GM12878 (cell line): Measurements from ENCODE around the gene ANKRD13B. TPM values are rescaled to one million over a fixed set of nuclear protein-coding genes. Genes with fewer than 3 reads are reported as not detected.

Experiments
- ATAC-seq: fragments of 200-7000 bp; cut with Tn5 transposase; 3 replicates; pipeline ENCODE4 v1.9.1; 2020; ENCODE audit warnings: mild to moderate bottlenecking, moderate library complexity
- BruUV-seq: library from RNA; stranded (reverse); fragments of 400-500 nt; replicated peaks from 2 replicates; lab custom pipeline; 2021; lab: Mats Ljungman, UMichigan
- CTCF ChIA-PET: fragments of 300-600 bp; sonication (Branson Sonifier 250); formaldehyde crosslinking; extraction: SDS; loops from one replicate; lab custom pipeline; 2021; ENCODE audit warnings: inconsistent platforms; lab: Yijun Ruan, JAX
- POLR2A ChIA-PET: fragments of 350-600 bp; formaldehyde crosslinking; extraction: SDS; loops from one replicate; lab custom pipeline; 2021; ENCODE audit warnings: inconsistent platforms; lab: Charles Lee
- RAD21 ChIA-PET: fragments of 300-600 bp; sonication (Branson Sonifier 250); formaldehyde crosslinking; loops from one replicate; lab custom pipeline; 2023; ENCODE audit warnings: antibody characterized with exemption; ENCODE audit not compliant: unreplicated experiment; lab: Charles Lee
- SMC1A ChIA-PET: fragments of 300-600 bp; sonication (Branson Sonifier 250); formaldehyde crosslinking; loops from one replicate; lab custom pipeline; 2023; ENCODE audit not compliant: unreplicated experiment, uncharacterized antibody; lab: Charles Lee
- DNase-seq: peaks from one replicate; pipeline ENCODE4 v3.0.0-alpha.2; 2011; ENCODE audit warnings: low read depth, low spot score
- FAIRE-seq: peaks from 3 replicates; lab custom pipeline; 2011; peaks lifted over from hg19 to GRCh38; lab: Jason Lieb, UNC
- H2AFZ ChIP-seq: 2 replicates; pipeline ENCODE4 v1.6.0; 2011; ENCODE audit warnings: low read depth, low read length, control low read depth; ENCODE audit not compliant: control insufficient read depth
- H3K27ac ChIP-seq: 2 replicates; pipeline ENCODE4 v1.5.1; 2011; ENCODE audit warnings: control low read depth; ENCODE audit not compliant: control insufficient read depth, insufficient read depth
- H3K27me3 ChIP-seq, 2 experiments: replicated peaks in 1 of 2; 2 replicates each; pipeline versions ENCODE4 v1.6.0 to v1.6.1; 2011; ENCODE audit warnings: low read length in 1 of 2; ENCODE audit not compliant: control insufficient read depth in 2 of 2, insufficient read depth in 2 of 2
- H3K36me3 ChIP-seq, 2 experiments: 2 replicates each; pipeline ENCODE4 v1.5.1; 2011; ENCODE audit warnings: low read length in 1 of 2; ENCODE audit not compliant: control insufficient read depth in 2 of 2, insufficient read depth in 2 of 2
- H3K4me1 ChIP-seq: 2 replicates; pipeline ENCODE4 v1.6.1; 2011; ENCODE audit warnings: mild to moderate bottlenecking, low read length, moderate library complexity, mixed read lengths; ENCODE audit not compliant: control insufficient read depth, insufficient read depth
- H3K4me2 ChIP-seq: 2 replicates; pipeline ENCODE4 v1.6.0; 2011; ENCODE audit warnings: control low read depth; ENCODE audit not compliant: control insufficient read depth, insufficient read depth
- H3K4me3 ChIP-seq: fragments of 200-600 bp; sonication (generic); 2 replicates; pipeline ENCODE4 v1.5.1; 2016
- H3K79me2 ChIP-seq: 2 replicates; pipeline ENCODE4 v1.6.0; 2011; ENCODE audit warnings: low read length; ENCODE audit not compliant: control insufficient read depth, insufficient read depth
- H3K9ac ChIP-seq: 2 replicates; pipeline ENCODE4 v1.8.0; 2011; ENCODE audit warnings: low read length, control low read depth, mixed read lengths; ENCODE audit not compliant: control insufficient read depth, insufficient read depth
- H3K9me3 ChIP-seq: replicated peaks from 3 replicates; pipeline ENCODE4 v1.5.1; 2011; ENCODE audit warnings: mild to moderate bottlenecking, low read length; ENCODE audit not compliant: control insufficient read depth, insufficient read depth
- H4K20me1 ChIP-seq: 2 replicates; pipeline ENCODE4 v1.6.0; 2011; ENCODE audit not compliant: control insufficient read depth, insufficient read depth
- CREB1 ChIP-seq: IDR thresholded peaks from 2 replicates; pipeline ENCODE4 v1.6.1; 2012; ENCODE audit warnings: low read depth, mild to moderate bottlenecking, inconsistent platforms
- DPF2 ChIP-seq: fragments of 450-650 bp; IDR thresholded peaks from 2 replicates; pipeline ENCODE4 v1.6.1; 2017; ENCODE audit warnings: mild to moderate bottlenecking
- MEF2A ChIP-seq: IDR thresholded peaks from 2 replicates; pipeline ENCODE4 v1.6.1; 2011; ENCODE audit warnings: low read depth, mild to moderate bottlenecking, low read length, moderate library complexity; ENCODE audit not compliant: insufficient read depth
- TAF1 ChIP-seq: IDR thresholded peaks from 2 replicates; pipeline ENCODE4 v1.6.1; 2011; ENCODE audit warnings: mild to moderate bottlenecking, low read depth, low read length, borderline replicate concordance
- ZZZ3 ChIP-seq: IDR thresholded peaks from 2 replicates; pipeline ENCODE4 v1.6.1; 2011; ENCODE audit warnings: low read depth; ENCODE audit not compliant: control insufficient read depth, insufficient read length
- WGBS: methylation state at CpG from one replicate; pipeline ENCODE4 v1.1.6; 2016; ENCODE audit warnings: low lambda C conversion rate; ENCODE audit not compliant: insufficient replicate concordance, insufficient coverage; ENCODE audit errors: missing lambda C conversion rate; 5-methylcytosine and 5-hydroxymethylcytosine counted together
- in situ Hi-C: fragments of 300-500 bp; cut with MboI; formaldehyde crosslinking; loops from 9 replicates; pipeline ENCODE4 v1.14.3; 2018; ENCODE audit warnings: mixed read lengths
- intact Hi-C: fragments of 100-400 bp; cut with micrococcal nuclease; formaldehyde crosslinking; loops from one replicate; pipeline ENCODE4 v1.14.2; 2022; ENCODE audit not compliant: unreplicated experiment
- polyA plus RNA-seq, 11 experiments: library from polyadenylated mRNA; depleted of rRNA in 4 of 11; unstranded in 6 of 11; stranded (reverse) in 5 of 11; fragments of >200 nt; fragmentation: Nextera tagmentation in 4 of 11; fragmentation: Illumina TruSeq in 1 of 11; extraction: Ambion mirVana in 4 of 11; extraction: Trizol in 1 of 11; gene quantifications; 1 replicate in 1 of 11; 2 replicates in 10 of 11; pipeline versions ENCODE4 v1.2.1 to v1.2.3, GENCODE V29; 2011 to 2016; ENCODE audit warnings: inconsistent platforms in 2 of 11, missing spikeins in 2 of 11, low read depth in 1 of 11
- total RNA-seq, 4 experiments: library from RNA; depleted of rRNA in 3 of 4; stranded (reverse); fragments of >200 nt in 3 of 4; fragmentation: Illumina TruSeq in 1 of 4; extraction: Trizol in 1 of 4; gene quantifications; 2 replicates each; pipeline versions ENCODE4 v1.2.1 to v1.2.3, GENCODE V29; 2013 to 2021
- TF ChIP-seq, protein P1 (sequence below), 3 experiments: IDR thresholded peaks in 2 of 3; conservative IDR thresholded peaks in 1 of 3; 2 replicates each; pipeline ENCODE4 v1.5.1; 2011; ENCODE audit warnings: low read depth in 3 of 3, low read length in 3 of 3, mild to moderate bottlenecking in 3 of 3, control low read depth in 2 of 3, moderate library complexity in 2 of 3, inconsistent platforms in 1 of 3, mixed read lengths in 1 of 3; ENCODE audit not compliant: control insufficient read depth in 2 of 3, insufficient read depth in 1 of 3; ENCODE audit errors: extremely low read depth in 1 of 3
- TF ChIP-seq, protein P2 (sequence below): IDR thresholded peaks from 2 replicates; pipeline ENCODE4 v1.6.1; 2011; ENCODE audit warnings: low read depth, low read length, improper control_type of control experiment, borderline replicate concordance

Gene ANKRD13B
- total and polyA plus RNA-seq, 10 of the 15 experiments (the other 5 are each of a cell fraction or from before 2014, with no cell fraction given), result 0.18 to 15.0 (median 2.8) TPM

DNA sequence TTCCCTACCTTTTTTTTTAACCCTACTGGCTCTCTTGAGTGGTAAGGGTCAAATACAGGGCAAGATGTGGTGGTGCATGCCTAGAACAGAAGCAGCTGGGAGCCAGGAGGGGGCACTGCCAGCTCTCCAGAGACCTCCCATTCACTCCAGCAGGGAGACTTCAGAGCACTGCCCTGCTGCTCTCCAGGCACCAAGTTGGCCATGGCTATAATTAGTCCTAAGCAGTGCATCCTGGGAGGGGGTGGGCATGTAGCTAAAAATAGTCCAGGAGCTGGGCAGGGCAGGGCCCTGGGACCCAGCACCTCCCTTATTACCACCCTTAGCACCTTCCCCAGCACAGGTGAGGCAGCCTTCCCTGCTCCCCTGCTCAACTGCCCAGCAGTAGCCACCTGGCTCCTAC, 26.3 kb downstream of the ANKRD13B start:
- Histone ChIP-seq H4K20me1 (peaks cover 3% of the 10 kb centered on the region; the same call in 1 of the 2 replicates), H2AFZ (no peak overlapping the region), H3K4me2 (no peak overlapping the region), H3K9me3 (no peaks in the 10 kb centered on the region; the same call in 2 of the 3 replicates), H3K4me1 (peaks cover 37% of the 10 kb centered on the region), H3K79me2 (no peaks in the 10 kb centered on the region), H3K36me3 (no peaks in the 10 kb centered on the region), H3K27ac (no peak overlapping the region), H3K4me3 (no peak overlapping the region), H3K27me3 (peaks cover 4 to 6% of the 10 kb centered on the region in 2 experiments; a peak in 3 of 4 replicates), H3K9ac (no peak overlapping the region)
- in situ Hi-C loops (no loop called here), intact Hi-C loops (loop anchor here (10.0 kb wide), 2 partner anchors 84 to 316 kb away; partner anchors contain the start of gene SSH2)
- ChIA-PET SMC1A (interaction anchor here (0.5 to 3.7 kb wide), 3 partner anchors 104 to 505 kb away, joined by 3 to 22 read pairs (median 4); partner anchors contain the start of gene SSH2), RAD21 (interaction anchor here (0.6 to 4.1 kb wide), 5 partner anchors 20 to 312 kb away, joined by 3 to 30 read pairs (median 17); partner anchors contain the start of gene SSH2), POLR2A (interaction anchor here (0.5 kb wide), 2 partner anchors 62 to 212 kb away, joined by 3 read pairs; no protein-coding TSS in a partner anchor), CTCF (interaction anchor here (1.9 to 7.1 kb wide), 9 partner anchors 19 to 402 kb away, joined by 5 to 114 read pairs (median 28); partner anchors contain the start of genes ANKRD13B and SSH2)
- FAIRE-seq (no peak), DNase-seq (no peak), ATAC-seq (no peak)
- BruUV-seq, result no TSS peak
- TF ChIP-seq, protein P1, sequence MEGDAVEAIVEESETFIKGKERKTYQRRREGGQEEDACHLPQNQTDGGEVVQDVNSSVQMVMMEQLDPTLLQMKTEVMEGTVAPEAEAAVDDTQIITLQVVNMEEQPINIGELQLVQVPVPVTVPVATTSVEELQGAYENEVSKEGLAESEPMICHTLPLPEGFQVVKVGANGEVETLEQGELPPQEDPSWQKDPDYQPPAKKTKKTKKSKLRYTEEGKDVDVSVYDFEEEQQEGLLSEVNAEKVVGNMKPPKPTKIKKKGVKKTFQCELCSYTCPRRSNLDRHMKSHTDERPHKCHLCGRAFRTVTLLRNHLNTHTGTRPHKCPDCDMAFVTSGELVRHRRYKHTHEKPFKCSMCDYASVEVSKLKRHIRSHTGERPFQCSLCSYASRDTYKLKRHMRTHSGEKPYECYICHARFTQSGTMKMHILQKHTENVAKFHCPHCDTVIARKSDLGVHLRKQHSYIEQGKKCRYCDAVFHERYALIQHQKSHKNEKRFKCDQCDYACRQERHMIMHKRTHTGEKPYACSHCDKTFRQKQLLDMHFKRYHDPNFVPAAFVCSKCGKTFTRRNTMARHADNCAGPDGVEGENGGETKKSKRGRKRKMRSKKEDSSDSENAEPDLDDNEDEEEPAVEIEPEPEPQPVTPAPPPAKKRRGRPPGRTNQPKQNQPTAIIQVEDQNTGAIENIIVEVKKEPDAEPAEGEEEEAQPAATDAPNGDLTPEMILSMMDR (IDR thresholded peaks at IDR 0.05 in 2 of 3, conservative IDR thresholded peaks at IDR 0.05 in 1 of 3; ENCODE audit: control insufficient read depth in 2 of 3, extremely low read depth in 1 of 3, insufficient read depth in 1 of 3, low read depth in 3 of 3, low read length in 3 of 3), result peak; percentile 18 to 41 (median 33); a peak in 3 of 6 replicates
- TF ChIP-seq DPF2, result no peak

- no peaks in the 10 kb centered on the region for H3K36me3 ChIP-seq
- no peak for DNase-seq
- no peaks in the 10 kb centered on the region; the same call in 2 of the 3 replicates for H3K9me3 ChIP-seq
- no TSS peak for BruUV-seq
- no peak overlapping the region for H3K4me3 ChIP-seq
- 89% methylated on average over 4 of the region's 4 CpGs for WGBS
- ChIA-PET RAD21 (interaction anchor here (1.6 to 4.1 kb wide), 2 partner anchors 19 to 158 kb away, joined by 9 to 22 read pairs; no protein-coding TSS in a partner anchor), SMC1A (interaction anchor here (0.9 to 3.7 kb wide), 3 partner anchors 34 to 311 kb away, joined by 3 to 22 read pairs (median 5); partner anchors contain the start of gene SSH2), POLR2A (no interaction called here), CTCF (interaction anchor here (1.8 to 5.9 kb wide), 3 partner anchors 159 to 311 kb away, joined by 8 to 114 read pairs (median 9); no protein-coding TSS in a partner anchor)
- H4K20me1 ChIP-seq, result peaks cover 3% of the 10 kb centered on the region; the same call in 1 of the 2 replicates
- H3K9ac ChIP-seq, result no peak overlapping the region
- H2AFZ ChIP-seq, result no peak overlapping the region
- peaks cover 4 to 6% of the 10 kb centered on the region in 2 experiments; a peak in 3 of 4 replicates for H3K27me3 ChIP-seq
- no peak overlapping the region for H3K27ac ChIP-seq
- no peak overlapping the region for H3K4me2 ChIP-seq
- no peak for ATAC-seq
- H3K79me2 ChIP-seq, result no peaks in the 10 kb centered on the region
- H3K4me1 ChIP-seq, result peaks cover 30% of the 10 kb centered on the region
- TF ChIP-seq MEF2A, result no peak
- no peak for TF ChIP-seq ZZZ3
- no peak for TF ChIP-seq CREB1
- TF ChIP-seq TAF1, result no peak
- TF ChIP-seq, protein P2, sequence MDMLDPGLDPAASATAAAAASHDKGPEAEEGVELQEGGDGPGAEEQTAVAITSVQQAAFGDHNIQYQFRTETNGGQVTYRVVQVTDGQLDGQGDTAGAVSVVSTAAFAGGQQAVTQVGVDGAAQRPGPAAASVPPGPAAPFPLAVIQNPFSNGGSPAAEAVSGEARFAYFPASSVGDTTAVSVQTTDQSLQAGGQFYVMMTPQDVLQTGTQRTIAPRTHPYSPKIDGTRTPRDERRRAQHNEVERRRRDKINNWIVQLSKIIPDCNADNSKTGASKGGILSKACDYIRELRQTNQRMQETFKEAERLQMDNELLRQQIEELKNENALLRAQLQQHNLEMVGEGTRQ, result no peak
- TF ChIP-seq, all 136 proteins: peak for 0
- in situ Hi-C loops (no loop called here), intact Hi-C loops (loop anchor here (5.0 kb wide), 1 partner anchor 52 kb away; no protein-coding TSS in a partner anchor)
- no peak for FAIRE-seq
These were observed 27.3 kb downstream of the ANKRD13B start for GRCh38 chr17:29620271-29620670.
